ENCODE data around the gene GCG. TPM values are rescaled to one million over a fixed set of nuclear protein-coding genes. Genes with fewer than 3 reads are reported as not detected.

GCG gene
- not detected in 2 replicates for total RNA-seq

DNA sequence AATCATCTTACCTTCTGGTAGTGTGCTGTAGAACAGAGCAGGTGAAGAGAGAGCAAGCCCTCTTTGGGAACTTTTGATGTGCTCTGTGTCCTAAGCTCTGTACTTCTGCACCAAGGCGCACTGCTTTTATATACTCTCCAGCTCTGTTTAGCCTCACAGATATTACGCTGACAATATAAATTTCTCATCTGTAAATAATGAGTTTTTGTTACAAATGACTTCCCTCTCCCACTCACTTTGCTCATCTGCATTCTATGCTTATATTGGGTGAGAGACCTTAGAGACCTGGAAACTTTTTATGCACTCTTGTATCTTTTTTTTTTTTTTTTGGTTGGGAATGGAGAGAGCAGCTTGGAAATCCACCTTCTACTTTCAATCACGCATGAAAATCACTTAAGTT is at the start of gene GCG:
Gene GCG, minus strand, starts transcription at position 101 of the 400 bp plus-strand sequence. CDS start 3,069 bp downstream, outside the sequence.

Other genes with a start within 250 kb of the GCG start
- 64.8 and 67.2 TPM in 2 replicates for gene DPP4, start 78.0 kb downstream of the GCG start, total RNA-seq
- gene FAP, start 91.2 kb upstream of the GCG start, total RNA-seq, result 5.1 and 12.8 TPM in 2 replicates
- 3.1 and 3.9 TPM in 2 replicates for gene IFIH1, start 166.4 kb upstream of the GCG start, total RNA-seq
- 0.36 and 9.9 TPM in 2 replicates for gene GCA, start 191.9 kb upstream of the GCG start, total RNA-seq

Data from cardiac atrium fibroblast (primary cell).